ENCODE results near the gene SLC16A3. TPM values are rescaled to one million over a fixed set of nuclear protein-coding genes. Genes with fewer than 3 reads are reported as not detected.
A peak's percentile ranks its signal among the peaks of the same experiment; 100 is the strongest.

Gene SLC16A3
- total and polyA plus RNA-seq, 4 donors = 1.1 to 10.5 (median 8.8) TPM

DNA sequence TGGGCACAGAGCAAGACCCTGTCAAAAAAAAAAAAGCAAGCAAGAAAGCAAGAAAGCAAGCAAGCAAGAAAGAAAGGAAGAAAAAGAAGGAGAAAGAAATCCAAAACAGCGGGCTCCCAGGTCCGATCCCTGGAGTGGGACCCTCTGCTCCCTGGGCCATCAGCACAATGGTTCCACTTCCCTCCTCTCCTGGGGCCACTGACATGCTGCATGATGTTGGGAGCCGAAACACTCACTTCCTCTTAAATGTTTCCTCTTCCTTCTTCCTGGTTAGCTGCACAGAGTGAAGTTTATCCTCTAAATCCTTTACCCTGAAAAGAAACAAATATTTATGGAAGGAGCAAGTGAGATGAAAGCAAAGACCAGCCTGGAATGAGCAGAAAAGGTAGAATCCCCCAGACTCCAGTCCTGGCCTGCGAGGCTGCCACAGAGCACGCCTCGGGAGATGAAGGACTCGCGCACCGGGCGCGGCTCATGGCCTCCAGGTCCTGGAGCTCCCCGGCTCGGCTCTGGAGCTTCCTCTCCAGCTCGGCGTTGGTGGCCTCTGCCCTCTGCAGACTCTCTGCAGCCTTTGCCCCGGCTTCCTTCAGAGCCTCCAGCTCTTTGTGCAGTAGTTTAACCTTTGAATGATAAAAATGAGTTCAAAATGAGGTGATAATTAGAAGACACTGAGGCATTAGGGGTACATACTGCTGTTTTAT, 35.2 kb upstream of the SLC16A3 start:
- H3K36me3 ChIP-seq (ENCODE audit: control insufficient read depth in 4 of 4, insufficient read depth in 3 of 4, low read depth in 1 of 4, low read length in 3 of 4) = peaks cover 0 to 15% (median 2%) of the 10 kb centered on the region in 4 donors
- no peaks in the 10 kb centered on the region for H3K9me3 ChIP-seq (ENCODE audit: control insufficient read depth in 4 of 4, low read length in 3 of 4)
- peak overlapping the region in 1 of 3 donors; percentile 17 for H3K4me3 ChIP-seq (ENCODE audit: low read depth in 1 of 3, low read length in 3 of 3)
- H3K4me1 ChIP-seq (ENCODE audit: control insufficient read depth in 4 of 4, insufficient read depth in 4 of 4, low read length in 3 of 4) = no peaks in the 10 kb centered on the region
- TF ChIP-seq NR2F2 (IDR thresholded peaks at IDR 0.05) = peak; percentile 79
- no peak for TF ChIP-seq RAD21 (IDR thresholded peaks at IDR 0.05)
- H3K27ac ChIP-seq (ENCODE audit: low read depth in 1 of 2, low read length in 2 of 2) = no peak overlapping the region
- whole genome bisulfite sequencing = 80% methylated on average over 16 of the region's 16 CpGs
- no peaks in the 10 kb centered on the region for H3K27me3 ChIP-seq (ENCODE audit: control insufficient read depth in 4 of 4, insufficient read depth in 4 of 4, low read length in 3 of 4)
- no peak for DNase-seq (ENCODE audit: low spot score)
- no peak overlapping the region for H3K9ac ChIP-seq (ENCODE audit: low read depth in 1 of 2, low read length in 2 of 2)

DNA sequence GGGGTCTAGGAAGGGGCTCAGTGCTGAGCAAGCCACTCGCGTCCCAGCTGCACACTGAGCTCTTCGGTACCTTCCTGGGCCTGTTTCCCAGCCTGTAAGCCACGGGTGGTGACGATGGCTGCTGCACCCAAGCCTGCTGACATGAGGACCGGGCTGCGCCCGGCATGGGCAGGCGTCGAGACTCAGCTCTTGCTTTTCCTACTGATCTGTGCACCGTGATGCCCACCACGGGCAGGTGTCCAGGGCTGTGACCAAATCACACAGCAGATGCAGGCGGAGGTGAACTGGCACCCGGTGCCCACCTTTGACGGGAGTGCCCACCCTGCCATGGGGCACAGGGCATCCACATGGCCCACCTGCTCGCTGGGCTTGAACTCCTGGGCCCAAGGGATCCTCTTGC, 34.1 kb upstream of the SLC16A3 start:
- no peak overlapping the region for H3K27ac ChIP-seq (ENCODE audit: low read depth in 1 of 2, low read length in 2 of 2)
- TF ChIP-seq, protein P1, sequence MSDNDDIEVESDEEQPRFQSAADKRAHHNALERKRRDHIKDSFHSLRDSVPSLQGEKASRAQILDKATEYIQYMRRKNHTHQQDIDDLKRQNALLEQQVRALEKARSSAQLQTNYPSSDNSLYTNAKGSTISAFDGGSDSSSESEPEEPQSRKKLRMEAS (IDR thresholded peaks at IDR 0.05) = no peak
- TF ChIP-seq FOXA1 (IDR thresholded peaks at IDR 0.05) = no peak
- TF ChIP-seq, protein P2, sequence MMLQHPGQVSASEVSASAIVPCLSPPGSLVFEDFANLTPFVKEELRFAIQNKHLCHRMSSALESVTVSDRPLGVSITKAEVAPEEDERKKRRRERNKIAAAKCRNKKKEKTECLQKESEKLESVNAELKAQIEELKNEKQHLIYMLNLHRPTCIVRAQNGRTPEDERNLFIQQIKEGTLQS (IDR thresholded peaks at IDR 0.05) = no peak
- TF ChIP-seq, protein P3, sequence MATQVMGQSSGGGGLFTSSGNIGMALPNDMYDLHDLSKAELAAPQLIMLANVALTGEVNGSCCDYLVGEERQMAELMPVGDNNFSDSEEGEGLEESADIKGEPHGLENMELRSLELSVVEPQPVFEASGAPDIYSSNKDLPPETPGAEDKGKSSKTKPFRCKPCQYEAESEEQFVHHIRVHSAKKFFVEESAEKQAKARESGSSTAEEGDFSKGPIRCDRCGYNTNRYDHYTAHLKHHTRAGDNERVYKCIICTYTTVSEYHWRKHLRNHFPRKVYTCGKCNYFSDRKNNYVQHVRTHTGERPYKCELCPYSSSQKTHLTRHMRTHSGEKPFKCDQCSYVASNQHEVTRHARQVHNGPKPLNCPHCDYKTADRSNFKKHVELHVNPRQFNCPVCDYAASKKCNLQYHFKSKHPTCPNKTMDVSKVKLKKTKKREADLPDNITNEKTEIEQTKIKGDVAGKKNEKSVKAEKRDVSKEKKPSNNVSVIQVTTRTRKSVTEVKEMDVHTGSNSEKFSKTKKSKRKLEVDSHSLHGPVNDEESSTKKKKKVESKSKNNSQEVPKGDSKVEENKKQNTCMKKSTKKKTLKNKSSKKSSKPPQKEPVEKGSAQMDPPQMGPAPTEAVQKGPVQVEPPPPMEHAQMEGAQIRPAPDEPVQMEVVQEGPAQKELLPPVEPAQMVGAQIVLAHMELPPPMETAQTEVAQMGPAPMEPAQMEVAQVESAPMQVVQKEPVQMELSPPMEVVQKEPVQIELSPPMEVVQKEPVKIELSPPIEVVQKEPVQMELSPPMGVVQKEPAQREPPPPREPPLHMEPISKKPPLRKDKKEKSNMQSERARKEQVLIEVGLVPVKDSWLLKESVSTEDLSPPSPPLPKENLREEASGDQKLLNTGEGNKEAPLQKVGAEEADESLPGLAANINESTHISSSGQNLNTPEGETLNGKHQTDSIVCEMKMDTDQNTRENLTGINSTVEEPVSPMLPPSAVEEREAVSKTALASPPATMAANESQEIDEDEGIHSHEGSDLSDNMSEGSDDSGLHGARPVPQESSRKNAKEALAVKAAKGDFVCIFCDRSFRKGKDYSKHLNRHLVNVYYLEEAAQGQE (IDR thresholded peaks at IDR 0.05) = no peak
- no peak for TF ChIP-seq GABPA (IDR thresholded peaks at IDR 0.05 in 1 of 2, conservative IDR thresholded peaks at IDR 0.05 in 1 of 2)
- TF ChIP-seq TAF1 (conservative IDR thresholded peaks at IDR 0.05) = no peak
- TF ChIP-seq, protein P4, sequence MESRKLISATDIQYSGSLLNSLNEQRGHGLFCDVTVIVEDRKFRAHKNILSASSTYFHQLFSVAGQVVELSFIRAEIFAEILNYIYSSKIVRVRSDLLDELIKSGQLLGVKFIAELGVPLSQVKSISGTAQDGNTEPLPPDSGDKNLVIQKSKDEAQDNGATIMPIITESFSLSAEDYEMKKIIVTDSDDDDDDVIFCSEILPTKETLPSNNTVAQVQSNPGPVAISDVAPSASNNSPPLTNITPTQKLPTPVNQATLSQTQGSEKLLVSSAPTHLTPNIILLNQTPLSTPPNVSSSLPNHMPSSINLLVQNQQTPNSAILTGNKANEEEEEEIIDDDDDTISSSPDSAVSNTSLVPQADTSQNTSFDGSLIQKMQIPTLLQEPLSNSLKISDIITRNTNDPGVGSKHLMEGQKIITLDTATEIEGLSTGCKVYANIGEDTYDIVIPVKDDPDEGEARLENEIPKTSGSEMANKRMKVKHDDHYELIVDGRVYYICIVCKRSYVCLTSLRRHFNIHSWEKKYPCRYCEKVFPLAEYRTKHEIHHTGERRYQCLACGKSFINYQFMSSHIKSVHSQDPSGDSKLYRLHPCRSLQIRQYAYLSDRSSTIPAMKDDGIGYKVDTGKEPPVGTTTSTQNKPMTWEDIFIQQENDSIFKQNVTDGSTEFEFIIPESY (IDR thresholded peaks at IDR 0.05) = no peak
- TF ChIP-seq SP1 (IDR thresholded peaks at IDR 0.05) = no peak
- no peak for TF ChIP-seq FOXA2 (IDR thresholded peaks at IDR 0.05)
- TF ChIP-seq HNF4G (IDR thresholded peaks at IDR 0.05) = no peak
- TF ChIP-seq YY1 (IDR thresholded peaks at IDR 0.05) = no peak
- no peak for TF ChIP-seq RAD21 (IDR thresholded peaks at IDR 0.05)
- H3K4me1 ChIP-seq (ENCODE audit: control insufficient read depth in 4 of 4, insufficient read depth in 4 of 4, low read length in 3 of 4) = no peaks in the 10 kb centered on the region
- H3K9ac ChIP-seq (ENCODE audit: low read depth in 1 of 2, low read length in 2 of 2) = no peak overlapping the region
- no peak overlapping the region for H3K4me3 ChIP-seq (ENCODE audit: low read depth in 1 of 3, low read length in 3 of 3)
- H3K36me3 ChIP-seq (ENCODE audit: control insufficient read depth in 4 of 4, insufficient read depth in 3 of 4, low read depth in 1 of 4, low read length in 3 of 4) = peaks cover 0 to 15% (median 2%) of the 10 kb centered on the region in 4 donors
- no peak for DNase-seq (ENCODE audit: low spot score)
- no peaks in the 10 kb centered on the region for H3K9me3 ChIP-seq (ENCODE audit: control insufficient read depth in 4 of 4, low read length in 3 of 4)
- H3K27me3 ChIP-seq (ENCODE audit: control insufficient read depth in 4 of 4, insufficient read depth in 4 of 4, low read length in 3 of 4) = no peaks in the 10 kb centered on the region
- WGBS = 97% methylated on average over 16 of the region's 16 CpGs
